ENCODE data around the gene FAM185A. TPM values are rescaled to one million over a fixed set of nuclear protein-coding genes. Genes with fewer than 3 reads are reported as not detected.
"Not testable (repeated sequence)": the region's sequence is repeated elsewhere in the genome, so short reads cannot be mapped to it uniquely, and the experiment has no call there.

The FAM185A gene
- 2.0 TPM for polyA plus RNA-seq (2013, experiment 1 of 2)
- 2.1 TPM for polyA plus RNA-seq (2013, experiment 2 of 2)

GRCh38 chr7:102748605-102749444, at the start of gene FAM185A:
Gene FAM185A, plus strand, starts transcription at chr7:102748999. Its CDS starts 209 bp downstream, at chr7:102749208.
- H3K36me3 ChIP-seq (ENCODE audit: control insufficient read depth in 1 of 2, insufficient read depth in 2 of 2, low read depth in 1 of 2, low read length in 2 of 2); H3K4ac ChIP-seq (ENCODE audit: low read depth in 1 of 2, low read length in 2 of 2); H4K91ac ChIP-seq (ENCODE audit: low read length); H3K18ac ChIP-seq (ENCODE audit: low read depth in 1 of 2, low read length in 2 of 2); H2BK15ac ChIP-seq (ENCODE audit: low read depth, poor library complexity, severe bottlenecking); H2BK12ac ChIP-seq (ENCODE audit: low read length in 2 of 2); H2AK5ac ChIP-seq (ENCODE audit: low read length, severe bottlenecking); H3K27ac ChIP-seq (ENCODE audit: low read length, poor library complexity, severe bottlenecking); H3K79me1 ChIP-seq (replicated peaks; ENCODE audit: low read length, poor library complexity, severe bottlenecking); H3K4me1 ChIP-seq (ENCODE audit: control insufficient read depth, insufficient read depth, low read depth, low read length); H3K27me3 ChIP-seq (ENCODE audit: control insufficient read depth in 1 of 2, insufficient read depth in 1 of 2, low read length in 2 of 2); H3K9me3 ChIP-seq (ENCODE audit: control insufficient read depth, low read length); H2BK5ac ChIP-seq (ENCODE audit: low read depth, low read length, poor library complexity, severe bottlenecking); H4K8ac ChIP-seq (ENCODE audit: low read length); H3K23ac ChIP-seq (ENCODE audit: low read length in 2 of 2); H2BK120ac ChIP-seq (ENCODE audit: low read depth, low read length): not testable (repeated sequence)
- peak; percentile 100 for DNase-seq
- under 1% methylated on average over 22 of the region's 47 CpGs for WGBS
- Histone ChIP-seq H3K4me2 (ENCODE audit: low read length, poor library complexity, severe bottlenecking) (peak within 1 kb of the TSS; percentile 64), H3K14ac (ENCODE audit: low read length in 2 of 2) (peak within 1 kb of the TSS in 1 of 2 experiments; percentile 1), H3K9ac (ENCODE audit: low read length) (peak within 1 kb of the TSS; percentile 86), H2AFZ (ENCODE audit: low read depth, low read length) (peak within 1 kb of the TSS; percentile 56), H3K4me3 (ENCODE audit: insufficient read depth in 1 of 2, low read depth in 1 of 2, low read length in 2 of 2) (peak within 1 kb of the TSS; percentile 69 to 86)

DNA sequence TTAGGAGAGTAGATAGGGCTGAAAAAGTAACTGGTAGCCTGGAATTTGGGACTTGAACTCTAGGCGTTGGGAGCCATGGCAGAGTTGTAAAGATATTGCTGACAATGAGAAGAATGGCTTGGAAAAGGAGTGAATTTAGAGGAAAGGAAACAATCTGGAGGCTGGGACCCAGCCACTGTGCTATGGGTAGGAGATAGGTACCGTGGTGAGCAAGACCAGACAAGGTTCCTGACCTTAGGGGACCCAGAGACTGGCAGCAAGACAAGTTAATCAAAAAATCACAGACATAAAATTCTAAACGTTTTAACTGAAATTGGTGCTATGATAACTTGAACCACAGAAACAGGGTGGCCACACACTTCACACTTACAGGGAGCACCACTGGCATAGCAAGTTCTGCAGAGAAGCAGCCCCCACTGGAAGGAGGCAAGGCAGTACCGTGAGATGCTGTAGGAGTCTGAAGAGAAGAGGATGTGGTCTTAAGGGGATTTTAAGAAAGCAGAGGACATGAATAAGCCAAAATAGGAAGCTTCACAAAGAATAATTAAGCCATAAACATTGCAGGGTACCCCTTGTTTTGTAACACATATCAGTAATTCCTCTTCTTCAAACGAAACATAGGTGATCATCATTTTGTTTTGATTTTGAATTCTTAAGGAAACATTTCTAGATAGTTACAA, 35.6 kb upstream of the FAM185A start:
- H3K9me3 ChIP-seq (ENCODE audit: control insufficient read depth, low read length); H3K79me1 ChIP-seq (replicated peaks; ENCODE audit: low read length, poor library complexity, severe bottlenecking); H2AFZ ChIP-seq (ENCODE audit: low read depth, low read length); H3K23ac ChIP-seq (ENCODE audit: low read length in 2 of 2); DNase-seq; H4K8ac ChIP-seq (ENCODE audit: low read length); H3K14ac ChIP-seq (ENCODE audit: low read length in 2 of 2); H4K91ac ChIP-seq (ENCODE audit: low read length); H2BK120ac ChIP-seq (ENCODE audit: low read depth, low read length); H3K18ac ChIP-seq (ENCODE audit: low read depth in 1 of 2, low read length in 2 of 2); H2AK5ac ChIP-seq (ENCODE audit: low read length, severe bottlenecking); H3K4me3 ChIP-seq (ENCODE audit: insufficient read depth in 1 of 2, low read depth in 1 of 2, low read length in 2 of 2); H2BK15ac ChIP-seq (ENCODE audit: low read depth, poor library complexity, severe bottlenecking); H3K4me1 ChIP-seq (ENCODE audit: control insufficient read depth, insufficient read depth, low read depth, low read length); H3K27me3 ChIP-seq (ENCODE audit: control insufficient read depth in 1 of 2, insufficient read depth in 1 of 2, low read length in 2 of 2); H3K4me2 ChIP-seq (ENCODE audit: low read length, poor library complexity, severe bottlenecking); H3K36me3 ChIP-seq (ENCODE audit: control insufficient read depth in 1 of 2, insufficient read depth in 2 of 2, low read depth in 1 of 2, low read length in 2 of 2); H2BK12ac ChIP-seq (ENCODE audit: low read length in 2 of 2); H3K9ac ChIP-seq (ENCODE audit: low read length); H2BK5ac ChIP-seq (ENCODE audit: low read depth, low read length, poor library complexity, severe bottlenecking); H3K4ac ChIP-seq (ENCODE audit: low read depth in 1 of 2, low read length in 2 of 2): not testable (repeated sequence)
- 73% methylated on average over 2 of the region's 5 CpGs for WGBS
- H3K27ac ChIP-seq (ENCODE audit: low read length, poor library complexity, severe bottlenecking): peak overlapping the region; percentile 6

DNA sequence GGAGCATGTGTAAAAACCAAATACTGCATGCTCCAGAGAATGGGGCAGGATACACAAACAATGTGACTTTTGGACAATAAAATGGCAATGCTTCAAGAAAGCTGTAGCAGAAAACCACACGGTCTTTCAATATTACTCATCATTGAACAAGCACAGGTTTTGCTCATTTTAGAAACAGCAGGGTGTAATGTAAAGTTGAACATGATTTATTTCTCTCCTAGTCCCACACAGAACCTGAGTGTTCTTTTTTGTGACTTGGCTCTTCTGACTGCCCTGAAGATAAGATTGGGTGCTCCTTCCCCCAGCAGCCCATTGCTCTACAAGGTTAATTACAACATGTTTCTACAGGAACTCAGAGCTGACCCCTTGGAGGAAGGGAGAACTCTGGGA, 35.1 kb upstream of the FAM185A start:
- H3K14ac ChIP-seq (ENCODE audit: low read length in 2 of 2); H2AK5ac ChIP-seq (ENCODE audit: low read length, severe bottlenecking); DNase-seq; H3K36me3 ChIP-seq (ENCODE audit: control insufficient read depth in 1 of 2, insufficient read depth in 2 of 2, low read depth in 1 of 2, low read length in 2 of 2); H3K4ac ChIP-seq (ENCODE audit: low read depth in 1 of 2, low read length in 2 of 2); H2BK15ac ChIP-seq (ENCODE audit: low read depth, poor library complexity, severe bottlenecking); H3K27ac ChIP-seq (ENCODE audit: low read length, poor library complexity, severe bottlenecking); H3K4me1 ChIP-seq (ENCODE audit: control insufficient read depth, insufficient read depth, low read depth, low read length); H3K27me3 ChIP-seq (ENCODE audit: control insufficient read depth in 1 of 2, insufficient read depth in 1 of 2, low read length in 2 of 2); H2BK12ac ChIP-seq (ENCODE audit: low read length in 2 of 2); H2AFZ ChIP-seq (ENCODE audit: low read depth, low read length); H3K9me3 ChIP-seq (ENCODE audit: control insufficient read depth, low read length); H3K23ac ChIP-seq (ENCODE audit: low read length in 2 of 2); H3K9ac ChIP-seq (ENCODE audit: low read length); H2BK5ac ChIP-seq (ENCODE audit: low read depth, low read length, poor library complexity, severe bottlenecking); H2BK120ac ChIP-seq (ENCODE audit: low read depth, low read length); H3K18ac ChIP-seq (ENCODE audit: low read depth in 1 of 2, low read length in 2 of 2); H3K4me2 ChIP-seq (ENCODE audit: low read length, poor library complexity, severe bottlenecking); H3K4me3 ChIP-seq (ENCODE audit: insufficient read depth in 1 of 2, low read depth in 1 of 2, low read length in 2 of 2); H4K8ac ChIP-seq (ENCODE audit: low read length); H3K79me1 ChIP-seq (replicated peaks; ENCODE audit: low read length, poor library complexity, severe bottlenecking); H4K91ac ChIP-seq (ENCODE audit: low read length): not testable (repeated sequence)
- no CpG with 5 or more reads among the region's 1 CpG for WGBS

DNA sequence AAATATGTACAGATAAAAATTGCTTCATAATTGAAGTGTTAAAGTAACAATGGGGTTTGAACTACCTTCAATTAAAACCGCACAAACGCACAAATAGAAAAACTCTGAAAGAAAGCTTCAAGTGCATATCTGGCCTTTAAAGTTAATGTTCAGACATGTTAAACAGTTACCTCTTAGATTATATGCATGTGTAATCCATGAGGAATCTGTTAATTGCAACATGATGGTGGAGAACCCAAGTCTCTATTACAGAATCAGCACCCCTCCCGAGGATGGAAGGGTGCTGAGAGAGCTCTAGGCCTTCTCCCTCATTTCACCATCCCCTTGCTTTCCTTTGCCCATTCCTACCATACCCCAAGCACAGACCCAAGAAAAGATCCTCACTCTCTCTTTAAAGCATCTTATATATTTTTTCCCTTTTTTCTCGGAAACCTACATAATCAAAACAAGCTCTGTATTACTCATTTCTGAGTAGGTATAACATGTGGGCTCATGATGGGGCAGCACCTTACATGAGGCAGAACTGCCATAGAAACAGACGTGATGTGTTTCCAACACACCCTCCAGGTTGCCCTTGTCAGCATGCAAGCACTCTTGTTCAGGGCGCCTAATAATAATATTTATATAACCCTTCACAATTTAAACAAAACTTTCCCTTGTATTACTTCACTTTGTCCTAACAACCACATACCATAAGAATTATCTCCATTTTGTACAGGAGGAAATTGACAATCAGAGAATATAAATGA, 33.9 kb upstream of the FAM185A start:
- 57% methylated on average over 1 of the region's 6 CpGs for WGBS
- not testable (repeated sequence) for H3K9me3 ChIP-seq (ENCODE audit: control insufficient read depth, low read length); H3K18ac ChIP-seq (ENCODE audit: low read depth in 1 of 2, low read length in 2 of 2); H3K27me3 ChIP-seq (ENCODE audit: control insufficient read depth in 1 of 2, insufficient read depth in 1 of 2, low read length in 2 of 2); H3K23ac ChIP-seq (ENCODE audit: low read length in 2 of 2); H2AK5ac ChIP-seq (ENCODE audit: low read length, severe bottlenecking); H3K4me2 ChIP-seq (ENCODE audit: low read length, poor library complexity, severe bottlenecking); H2BK12ac ChIP-seq (ENCODE audit: low read length in 2 of 2); H4K8ac ChIP-seq (ENCODE audit: low read length); H3K4me3 ChIP-seq (ENCODE audit: insufficient read depth in 1 of 2, low read depth in 1 of 2, low read length in 2 of 2); H2BK5ac ChIP-seq (ENCODE audit: low read depth, low read length, poor library complexity, severe bottlenecking); H4K91ac ChIP-seq (ENCODE audit: low read length); H3K4ac ChIP-seq (ENCODE audit: low read depth in 1 of 2, low read length in 2 of 2); H3K14ac ChIP-seq (ENCODE audit: low read length in 2 of 2); H2BK120ac ChIP-seq (ENCODE audit: low read depth, low read length); H3K79me1 ChIP-seq (replicated peaks; ENCODE audit: low read length, poor library complexity, severe bottlenecking); H3K36me3 ChIP-seq (ENCODE audit: control insufficient read depth in 1 of 2, insufficient read depth in 2 of 2, low read depth in 1 of 2, low read length in 2 of 2); H3K27ac ChIP-seq (ENCODE audit: low read length, poor library complexity, severe bottlenecking); H3K4me1 ChIP-seq (ENCODE audit: control insufficient read depth, insufficient read depth, low read depth, low read length); H3K9ac ChIP-seq (ENCODE audit: low read length); H2BK15ac ChIP-seq (ENCODE audit: low read depth, poor library complexity, severe bottlenecking); H2AFZ ChIP-seq (ENCODE audit: low read depth, low read length)
- DNase-seq: peak; percentile 29

Measured in mesenchymal stem cell (in vitro differentiated cells and primary cell).